ENCODE data around the gene PRKCD. TPM values are rescaled to one million over a fixed set of nuclear protein-coding genes. Genes with fewer than 3 reads are reported as not detected.
A peak's percentile ranks its signal among the peaks of the same experiment; 100 is the strongest.

PRKCD gene
- total RNA-seq, 6 donors from 2014 or later: 57.7 to 116 (median 67.9) TPM

DNA sequence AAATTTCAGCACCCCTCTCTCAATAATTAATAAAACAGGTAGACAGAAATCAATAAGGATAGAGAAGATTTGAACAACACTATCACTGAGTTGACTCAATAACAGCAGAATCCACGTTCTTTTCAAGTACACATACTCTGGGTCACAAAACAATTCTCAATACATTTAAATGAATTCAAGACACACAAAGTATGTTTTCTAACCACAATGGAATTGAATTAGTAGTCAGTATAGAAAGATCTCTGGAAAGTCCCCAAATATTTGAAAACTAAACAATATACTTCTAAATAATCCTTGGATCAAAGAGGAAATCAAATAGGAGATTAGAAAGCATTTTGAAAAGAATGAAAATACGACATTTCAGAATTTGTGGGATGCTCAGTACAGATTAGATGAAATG is 54.8 kb downstream of the PRKCD start:
- no peaks in the 10 kb centered on the region for H3K9me3 ChIP-seq
- 67 to 71% methylated on average over 2 of the region's 2 CpGs for WGBS, 2 donors
- H3K27me3 ChIP-seq: no peaks in the 10 kb centered on the region
- H3K36me3 ChIP-seq: no peaks in the 10 kb centered on the region
- H3K4me3 ChIP-seq: no peak overlapping the region
- TF ChIP-seq POLR2AphosphoS5 (IDR thresholded peaks at IDR 0.05) (no peak), EP300 (IDR thresholded peaks at IDR 0.05) (no peak), POLR2A (IDR thresholded peaks at IDR 0.05) (no peak)
- TF ChIP-seq, protein P1, sequence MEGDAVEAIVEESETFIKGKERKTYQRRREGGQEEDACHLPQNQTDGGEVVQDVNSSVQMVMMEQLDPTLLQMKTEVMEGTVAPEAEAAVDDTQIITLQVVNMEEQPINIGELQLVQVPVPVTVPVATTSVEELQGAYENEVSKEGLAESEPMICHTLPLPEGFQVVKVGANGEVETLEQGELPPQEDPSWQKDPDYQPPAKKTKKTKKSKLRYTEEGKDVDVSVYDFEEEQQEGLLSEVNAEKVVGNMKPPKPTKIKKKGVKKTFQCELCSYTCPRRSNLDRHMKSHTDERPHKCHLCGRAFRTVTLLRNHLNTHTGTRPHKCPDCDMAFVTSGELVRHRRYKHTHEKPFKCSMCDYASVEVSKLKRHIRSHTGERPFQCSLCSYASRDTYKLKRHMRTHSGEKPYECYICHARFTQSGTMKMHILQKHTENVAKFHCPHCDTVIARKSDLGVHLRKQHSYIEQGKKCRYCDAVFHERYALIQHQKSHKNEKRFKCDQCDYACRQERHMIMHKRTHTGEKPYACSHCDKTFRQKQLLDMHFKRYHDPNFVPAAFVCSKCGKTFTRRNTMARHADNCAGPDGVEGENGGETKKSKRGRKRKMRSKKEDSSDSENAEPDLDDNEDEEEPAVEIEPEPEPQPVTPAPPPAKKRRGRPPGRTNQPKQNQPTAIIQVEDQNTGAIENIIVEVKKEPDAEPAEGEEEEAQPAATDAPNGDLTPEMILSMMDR (IDR thresholded peaks at IDR 0.05): no peak
- DNase-seq: no peak
- no peak for ATAC-seq (ENCODE audit: low FRiP score in 2 of 2)
- no peak overlapping the region for H3K27ac ChIP-seq
- no peaks in the 10 kb centered on the region for H3K4me1 ChIP-seq

DNA sequence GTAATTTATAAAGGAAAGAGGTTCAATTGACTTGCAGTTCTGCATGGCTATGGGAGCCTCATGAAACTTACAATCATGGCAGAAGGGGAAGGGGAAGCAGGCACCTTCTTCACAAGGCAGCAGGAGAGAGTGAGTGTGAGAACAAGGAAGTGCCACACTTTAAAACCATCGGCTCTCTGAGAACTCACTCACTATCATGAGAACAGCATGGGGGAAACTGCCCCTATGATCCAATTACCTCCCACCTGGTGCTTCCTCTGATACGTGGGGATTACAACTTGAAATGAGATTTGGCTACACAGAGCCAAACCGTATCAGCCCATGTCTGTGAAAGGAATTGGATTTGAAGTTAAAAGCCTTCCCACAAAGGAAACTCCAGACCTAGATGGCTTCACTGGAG is 55.7 kb downstream of the PRKCD start:
- Histone ChIP-seq H3K36me3 (no peaks in the 10 kb centered on the region), H3K27ac (no peak overlapping the region), H3K4me3 (no peak overlapping the region), H3K4me1 (no peaks in the 10 kb centered on the region), H3K27me3 (no peaks in the 10 kb centered on the region), H3K9me3 (no peaks in the 10 kb centered on the region)
- DNase-seq: no peak
- WGBS, 2 donors: 24 to 45% methylated on average over 3 of the region's 3 CpGs
- TF ChIP-seq POLR2AphosphoS5 (IDR thresholded peaks at IDR 0.05): no peak
- TF ChIP-seq, protein P1 (IDR thresholded peaks at IDR 0.05): no peak
- ATAC-seq (ENCODE audit: low FRiP score in 2 of 2): no peak

DNA sequence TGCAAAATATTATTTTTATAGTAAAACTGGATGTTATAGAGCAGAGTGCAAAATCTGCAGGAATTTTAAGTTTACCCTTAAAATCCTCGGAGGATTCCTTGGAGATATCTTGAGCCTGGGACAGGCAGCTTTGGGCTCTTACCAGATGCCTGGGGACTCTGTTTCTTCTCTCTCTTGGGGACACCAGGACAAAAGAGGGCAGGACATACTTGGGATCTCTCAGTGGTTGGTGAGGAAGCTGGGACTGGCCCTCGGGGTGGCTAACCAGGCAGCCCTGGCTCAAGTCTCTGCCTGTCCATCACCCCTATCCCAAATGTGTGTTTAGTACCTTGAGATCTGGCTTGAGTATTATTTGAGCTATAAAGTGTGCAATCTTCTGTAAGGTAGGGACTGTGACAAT is 56.2 kb downstream of the PRKCD start:
- no peaks in the 10 kb centered on the region for H3K9me3 ChIP-seq
- DNase-seq (no peak), ATAC-seq (ENCODE audit: low FRiP score in 2 of 2) (no peak)
- TF ChIP-seq EP300 (IDR thresholded peaks at IDR 0.05) (no peak), POLR2A (IDR thresholded peaks at IDR 0.05) (no peak), POLR2AphosphoS5 (IDR thresholded peaks at IDR 0.05) (no peak)
- TF ChIP-seq, protein P1 (IDR thresholded peaks at IDR 0.05): no peak
- no peaks in the 10 kb centered on the region for H3K27me3 ChIP-seq
- no peak overlapping the region for H3K27ac ChIP-seq
- WGBS, 2 donors: 77 to 100% methylated on average over 1 to 2 of the region's 2 CpGs
- H3K4me3 ChIP-seq: no peak overlapping the region
- no peaks in the 10 kb centered on the region for H3K4me1 ChIP-seq
- H3K36me3 ChIP-seq: no peaks in the 10 kb centered on the region

DNA sequence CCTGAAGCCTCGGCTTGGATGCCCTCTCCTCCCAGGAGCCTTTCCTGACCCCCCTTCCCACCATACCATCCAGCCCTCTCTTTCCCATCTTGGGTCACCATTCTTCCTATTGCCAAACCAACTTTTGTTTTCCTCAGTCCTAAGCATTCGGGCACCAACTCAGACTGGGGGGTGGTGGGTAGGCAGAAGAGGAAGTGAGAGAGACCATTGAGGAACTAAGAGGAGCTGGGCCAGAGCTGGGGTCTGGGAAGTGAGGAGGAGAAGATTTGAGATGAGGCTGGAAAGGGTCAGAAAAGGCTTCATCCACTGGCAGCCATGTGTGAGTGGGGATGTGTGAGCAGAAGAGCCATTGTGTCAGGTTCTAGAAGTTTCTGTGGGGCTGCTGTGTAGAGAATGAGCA is 57.1 kb downstream of the PRKCD start:
- H3K36me3 ChIP-seq: peaks cover 0 to 6% (median 3%) of the 10 kb centered on the region in 4 donors
- H3K9me3 ChIP-seq: no peaks in the 10 kb centered on the region
- no peak overlapping the region for H3K27ac ChIP-seq
- no peak for TF ChIP-seq EP300 (IDR thresholded peaks at IDR 0.05)
- TF ChIP-seq, protein P1 (IDR thresholded peaks at IDR 0.05): no peak
- no peak for TF ChIP-seq POLR2AphosphoS5 (IDR thresholded peaks at IDR 0.05)
- TF ChIP-seq POLR2A (IDR thresholded peaks at IDR 0.05): no peak
- no peak overlapping the region for H3K4me3 ChIP-seq
- H3K27me3 ChIP-seq: no peaks in the 10 kb centered on the region
- DNase-seq: no peak
- peak in 1 of 2 donors; percentile 69 for ATAC-seq (ENCODE audit: low FRiP score in 2 of 2)
- 54 to 56% methylated on average over 2 of the region's 2 CpGs for WGBS, 2 donors
- H3K4me1 ChIP-seq: no peaks in the 10 kb centered on the region

DNA sequence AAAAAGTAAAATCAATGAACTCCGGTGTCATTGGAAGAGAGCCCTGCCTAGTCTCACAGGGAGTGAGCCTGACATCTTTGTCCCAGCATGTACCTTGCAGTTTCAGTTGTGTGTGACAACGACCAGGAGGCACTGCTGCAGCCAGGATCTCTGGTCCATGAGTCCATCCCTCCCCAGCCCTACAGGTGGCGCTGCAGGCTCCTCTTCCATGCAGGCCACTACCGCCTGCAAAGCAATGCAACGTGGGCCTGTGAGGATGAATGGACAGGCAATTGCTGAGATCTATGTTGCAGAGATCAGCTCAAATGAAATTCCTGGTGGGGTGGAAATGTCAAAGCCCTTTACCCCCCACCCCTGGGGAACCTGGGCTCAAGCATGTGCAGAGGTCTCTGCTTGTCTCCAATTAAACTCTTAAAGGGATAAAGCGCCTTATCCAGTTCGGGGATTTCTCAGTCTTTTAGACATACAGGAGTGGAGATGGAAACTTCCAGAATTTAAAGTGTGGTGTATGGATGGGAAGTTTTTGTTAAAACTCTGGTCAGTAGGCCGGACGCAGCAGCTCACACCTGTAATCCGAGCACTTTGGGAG is 59.0 kb downstream of the PRKCD start:
- peak in 1 of 2 donors; percentile 91 for DNase-seq
- Histone ChIP-seq H3K36me3 (peaks cover 3 to 25% (median 21%) of the 10 kb centered on the region in 4 donors), H3K9me3 (no peaks in the 10 kb centered on the region), H3K4me3 (no peak overlapping the region), H3K27me3 (no peaks in the 10 kb centered on the region), H3K27ac (no peak overlapping the region), H3K4me1 (no peaks in the 10 kb centered on the region)
- no peak for TF ChIP-seq POLR2AphosphoS5 (IDR thresholded peaks at IDR 0.05)
- TF ChIP-seq POLR2A (IDR thresholded peaks at IDR 0.05): no peak
- TF ChIP-seq, protein P1 (IDR thresholded peaks at IDR 0.05): peak; percentile 81 to 91 (median 87)
- TF ChIP-seq EP300 (IDR thresholded peaks at IDR 0.05): no peak
- WGBS, 2 donors: 42 to 45% methylated on average over 10 of the region's 10 CpGs
- peak; percentile 89 to 92 for ATAC-seq (ENCODE audit: low FRiP score in 2 of 2)

Data from upper lobe of left lung (tissue), 6 donors.